GM18526 (cell line): ENCODE data around the gene CREB5.

Source experiments
- POLR2A ChIP-seq: IDR thresholded peaks from 3 replicates; pipeline ENCODE4 v1.6.1; 2011; ENCODE audit not compliant: insufficient read length; ENCODE audit errors: extremely low read depth

The CREB5 gene

DNA sequence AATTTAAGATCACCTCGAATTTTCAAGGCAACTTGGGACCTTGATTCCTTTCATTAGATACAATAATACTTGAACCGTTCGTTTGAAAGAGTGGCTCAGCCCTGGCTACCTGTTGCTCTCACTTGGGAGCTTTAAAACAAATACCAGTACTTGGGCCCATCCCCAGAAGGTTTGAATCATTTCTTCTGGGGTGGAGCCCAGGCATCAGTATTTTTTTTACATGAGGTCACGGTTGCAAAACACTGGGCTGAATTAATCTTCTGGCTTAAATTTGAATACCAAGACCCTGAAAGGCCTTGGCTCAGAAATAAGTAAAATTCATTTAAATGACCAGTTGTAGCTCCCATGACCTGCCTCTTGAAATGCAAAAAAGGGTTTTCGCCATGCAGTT lies 214.9 kb downstream of the CREB5 start:
- no peak for TF ChIP-seq POLR2A

DNA sequence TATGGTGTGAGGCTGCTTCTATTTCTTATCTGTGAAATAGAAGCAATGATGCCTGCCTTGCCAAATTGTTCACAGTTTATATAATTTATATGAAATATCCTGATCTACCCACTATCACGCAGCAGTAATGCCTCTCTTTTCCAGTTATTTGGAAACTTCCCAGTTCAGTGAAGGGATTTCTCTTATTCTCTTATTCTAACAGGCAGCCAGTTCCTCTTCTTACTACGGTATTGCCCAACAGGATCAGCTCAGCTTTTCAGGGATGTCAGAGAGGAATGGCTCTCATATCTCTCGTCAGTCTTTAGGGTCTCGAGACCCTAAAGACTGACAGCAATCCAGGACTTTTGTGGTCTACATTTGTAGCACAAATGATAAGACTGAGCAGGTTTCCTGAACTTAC lies 215.6 kb downstream of the CREB5 start:
- TF ChIP-seq POLR2A = no peak

- TF ChIP-seq POLR2A = no peak
Observed at GRCh38 chr7:28629216-28629842, 217.0 kb downstream of the CREB5 start.

DNA sequence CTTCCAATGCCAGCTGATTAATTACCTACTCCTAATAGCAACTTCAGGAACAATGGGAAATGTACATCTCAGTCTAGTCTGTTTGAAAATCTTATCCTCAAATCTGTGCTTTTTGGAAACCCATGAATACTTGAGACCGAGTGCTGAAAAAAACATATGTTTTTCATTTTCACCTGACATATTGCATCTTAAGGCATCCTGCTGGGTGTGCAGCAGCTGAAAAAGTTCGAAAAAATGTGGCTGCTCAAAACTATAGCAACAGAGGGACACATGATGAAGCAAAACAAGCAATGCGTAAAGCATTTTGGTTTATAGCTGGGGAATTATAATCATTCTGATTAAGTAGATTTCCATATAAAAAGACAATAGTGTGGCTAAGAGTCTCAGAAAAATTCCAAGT lies 218.0 kb downstream of the CREB5 start:
- TF ChIP-seq POLR2A = no peak

GRCh38 chr7:28631995-28632394 lies 219.7 kb downstream of the CREB5 start:
- TF ChIP-seq POLR2A = no peak

DNA sequence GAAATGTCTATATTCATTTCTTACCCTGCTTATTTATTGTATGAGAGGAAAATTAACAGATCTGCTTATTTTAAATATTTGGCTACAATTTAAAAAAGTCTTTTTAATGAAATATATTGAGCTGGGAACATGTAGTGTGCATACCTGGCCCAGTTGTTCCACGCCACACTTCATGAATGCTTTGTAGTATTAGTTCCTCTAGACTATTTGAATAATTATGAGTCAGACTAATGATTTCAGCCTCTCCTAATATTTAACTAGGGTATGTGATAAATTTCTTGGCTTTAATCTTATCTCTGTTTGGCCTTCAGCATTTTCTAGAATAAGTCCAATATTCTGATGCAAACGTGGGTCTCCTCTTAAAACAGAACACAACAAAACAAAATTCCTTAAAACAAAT lies 226.6 kb downstream of the CREB5 start:
- TF ChIP-seq POLR2A = no peak

DNA sequence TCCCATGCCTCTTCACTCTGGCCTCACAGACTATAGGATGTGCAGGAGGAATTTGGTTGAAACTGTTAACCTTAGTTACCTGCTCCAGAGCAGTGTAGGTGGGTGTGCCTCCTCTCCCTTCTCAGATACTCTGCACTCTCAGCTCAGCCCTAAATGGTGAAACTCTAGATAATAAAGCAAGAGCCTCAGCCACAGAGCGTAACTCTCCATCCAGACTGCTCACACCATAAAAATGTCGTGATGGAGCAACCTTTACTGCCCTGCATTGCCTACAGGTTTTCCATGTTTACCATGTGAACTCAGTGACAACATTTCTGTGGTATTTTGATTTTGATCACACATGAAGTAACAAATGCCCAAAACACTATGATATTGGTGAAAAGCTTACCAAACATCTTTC lies 227.7 kb downstream of the CREB5 start:
- no peak for TF ChIP-seq POLR2A

GRCh38 chr7:28641752-28642545 lies 229.6 kb downstream of the CREB5 start:
- no peak for TF ChIP-seq POLR2A

GRCh38 chr7:28643188-28643569 lies 230.9 kb downstream of the CREB5 start:
- no peak for TF ChIP-seq POLR2A

DNA sequence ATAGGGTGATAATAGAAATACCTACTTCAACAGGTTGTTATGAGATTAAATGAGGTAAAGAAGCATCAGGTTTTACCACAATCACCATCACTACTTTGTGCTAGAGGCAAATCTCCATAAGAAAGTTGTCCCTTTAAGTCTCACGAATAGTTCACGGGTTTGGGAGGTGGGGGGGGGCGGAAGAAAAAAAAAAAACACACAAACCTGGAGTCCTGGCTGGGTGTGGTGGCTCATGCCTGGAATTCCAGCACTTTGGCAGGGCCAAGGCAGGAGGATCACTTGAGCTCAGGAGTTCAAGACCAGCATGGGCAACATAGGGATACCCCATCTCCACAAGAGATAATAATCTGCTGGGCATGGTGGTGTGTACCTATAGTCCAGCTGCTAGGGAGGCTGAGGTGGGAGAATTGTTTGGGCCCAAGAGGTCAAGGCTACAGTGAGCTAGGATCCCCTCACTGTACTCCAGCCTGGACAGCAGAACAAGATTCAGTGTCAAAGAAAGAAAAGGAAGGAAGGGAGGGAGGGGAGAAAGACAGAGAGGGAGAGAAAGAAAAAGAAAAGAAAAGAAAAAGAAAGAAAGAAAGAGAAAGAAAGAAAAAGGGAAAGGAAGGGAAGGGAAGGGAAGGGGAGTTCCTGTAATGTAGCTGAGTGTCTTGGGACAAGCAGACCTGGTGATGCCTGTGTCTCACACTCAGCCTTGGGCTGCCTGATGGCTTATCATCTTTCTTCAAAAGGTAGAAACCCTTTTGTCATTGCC lies 231.4 kb downstream of the CREB5 start:
- no peak for TF ChIP-seq POLR2A

DNA sequence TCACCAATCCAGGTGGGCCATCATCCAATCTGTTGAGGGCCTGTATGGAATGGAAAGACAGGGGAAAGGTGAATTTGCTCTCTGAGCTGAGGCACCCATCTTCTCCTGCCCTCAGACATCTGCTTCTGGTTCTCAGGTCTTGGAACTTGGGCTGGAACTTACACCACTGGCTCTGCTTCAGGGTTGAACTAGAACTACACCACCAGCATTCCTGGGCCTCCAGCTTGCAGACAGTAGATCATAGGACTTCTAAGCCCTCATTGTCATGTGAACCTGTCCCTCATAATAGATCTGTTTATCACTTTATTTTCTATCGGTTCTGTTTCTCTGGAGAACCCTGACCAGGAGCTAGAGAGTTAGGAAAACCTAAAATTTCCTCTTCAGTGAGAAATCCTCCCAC lies 233.5 kb downstream of the CREB5 start:
- TF ChIP-seq POLR2A = no peak

- TF ChIP-seq POLR2A = no peak
Observed at GRCh38 chr7:28646376-28647075, 234.2 kb downstream of the CREB5 start.

- no peak for TF ChIP-seq POLR2A
Observed at GRCh38 chr7:28647076-28647421, 234.7 kb downstream of the CREB5 start.

GRCh38 chr7:28649189-28649588 lies 236.9 kb downstream of the CREB5 start:
- TF ChIP-seq POLR2A = no peak

- no peak for TF ChIP-seq POLR2A
Observed at GRCh38 chr7:28649811-28650210, 237.5 kb downstream of the CREB5 start.

- no peak for TF ChIP-seq POLR2A
Observed at GRCh38 chr7:28654110-28654509, 241.8 kb downstream of the CREB5 start.
